C4-2B (cell line): Measurements from ENCODE around the gene BPIFA1.

Experiments
- CTCF ChIP-seq: fragments of 450-650 bp; conservative IDR thresholded peaks from 2 replicates; pipeline ENCODE4 v1.5.1; 2017; ENCODE audit warnings: mild to moderate bottlenecking
- ZFX ChIP-seq: fragments of 450-650 bp; IDR thresholded peaks from 2 replicates; pipeline ENCODE4 v1.6.1; 2017

- TF ChIP-seq CTCF (no peak), ZFX (no peak)
Measured at GRCh38 chr20:33278700-33279099, 42.9 kb downstream of the BPIFA1 start.
